GM19035 (cell line): ENCODE data around the gene YPEL3.

Experiments
- ATAC-seq: cut with Tn5 transposase; IDR thresholded peaks from one replicate; pipeline ENCODE4 v1.9.1; 2021; ENCODE audit not compliant: unreplicated experiment

The YPEL3 gene

DNA sequence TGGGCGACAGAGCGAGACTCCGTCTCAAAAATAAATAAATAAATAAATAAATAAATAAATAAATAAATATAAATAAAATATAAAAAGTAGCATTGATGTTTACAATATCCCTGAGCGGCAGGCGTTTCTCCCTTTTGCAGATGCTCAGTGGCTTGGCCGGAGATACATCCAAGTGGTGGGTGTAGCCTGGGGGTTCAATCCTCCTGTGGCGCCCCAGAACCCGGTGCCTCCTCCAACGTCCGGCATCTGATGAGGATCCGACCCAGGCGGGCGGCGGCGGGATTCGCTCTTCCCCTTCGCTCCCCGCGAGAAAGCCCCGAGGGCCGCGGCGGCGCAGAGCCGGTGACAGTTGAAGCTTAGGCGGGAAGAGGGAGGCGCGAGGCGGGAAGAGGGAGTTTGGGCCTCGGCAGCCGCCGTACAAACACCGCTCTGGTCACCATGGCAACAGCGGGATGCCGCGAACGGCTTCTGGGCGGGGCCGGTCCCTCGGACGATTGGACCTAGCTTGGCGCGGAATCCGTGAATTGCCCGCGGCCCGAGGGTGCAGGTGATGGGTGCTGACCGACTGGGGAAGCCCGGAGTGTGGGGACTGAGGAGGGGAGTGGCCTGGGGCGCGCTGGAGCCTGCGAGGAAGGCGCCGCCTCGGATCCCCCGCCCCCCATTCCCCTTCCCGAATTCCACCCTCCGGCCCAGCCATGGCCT is 43.2 kb downstream of the YPEL3 start:
- ATAC-seq: peak; percentile 76

DNA sequence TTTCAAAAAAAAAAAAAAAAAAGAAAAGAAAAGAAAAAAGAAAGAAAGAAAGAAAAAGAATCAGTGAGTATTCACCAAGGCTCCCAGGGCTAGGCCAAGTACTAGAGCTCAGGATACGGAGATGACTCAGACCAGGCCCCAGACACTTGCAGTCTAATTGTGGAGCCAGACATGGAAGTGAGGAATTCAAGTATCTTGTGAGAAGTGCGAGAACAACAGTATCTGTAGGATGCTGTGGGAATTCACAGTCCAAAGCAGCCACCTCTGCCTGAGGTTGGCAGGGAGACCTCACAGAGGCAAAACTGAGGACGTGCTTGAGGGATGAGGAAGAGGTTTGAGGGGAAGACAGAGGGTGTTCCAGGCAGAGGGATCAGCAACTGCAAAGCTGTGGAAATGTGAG is 44.5 kb downstream of the YPEL3 start:
- ATAC-seq: no peak

DNA sequence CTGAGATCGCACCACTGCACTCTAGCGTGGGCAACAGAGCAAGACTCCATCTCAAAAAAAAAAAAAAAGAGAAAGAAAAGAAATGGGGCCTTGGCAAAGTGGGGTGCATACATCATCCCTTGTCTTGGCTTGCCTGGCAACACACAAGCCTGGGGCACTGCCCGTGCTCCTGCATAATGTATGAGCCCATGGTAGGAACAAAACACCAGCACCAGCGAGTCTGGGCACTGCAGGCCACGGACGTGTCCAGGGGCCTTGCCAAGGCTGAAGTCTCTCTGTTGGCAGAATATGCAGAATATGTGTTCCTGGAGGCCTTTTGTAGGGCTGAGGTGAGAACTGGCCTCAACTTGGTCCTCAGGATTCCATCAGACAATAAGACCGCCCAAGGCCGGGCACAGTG is 46.1 kb downstream of the YPEL3 start:
- no peak for ATAC-seq

DNA sequence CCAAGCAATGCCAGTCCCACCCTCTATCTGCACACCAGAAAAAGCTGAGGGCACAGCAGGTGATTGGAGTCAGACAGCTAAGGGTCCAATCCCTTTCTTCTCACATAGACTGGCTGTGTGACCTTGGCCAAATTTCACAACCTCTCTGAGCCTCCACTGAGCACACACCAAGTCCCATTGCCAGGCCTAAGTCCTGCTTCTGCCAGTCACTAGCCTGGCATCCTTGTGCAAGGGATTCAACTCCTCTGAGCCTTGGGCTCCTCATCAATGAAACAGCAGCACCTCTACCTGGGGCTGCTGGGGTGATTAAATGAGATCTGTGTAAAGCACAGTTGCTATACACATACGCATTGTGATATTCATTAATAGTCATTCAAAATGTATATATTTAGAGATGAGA is 49.4 kb downstream of the YPEL3 start:
- ATAC-seq: no peak

DNA sequence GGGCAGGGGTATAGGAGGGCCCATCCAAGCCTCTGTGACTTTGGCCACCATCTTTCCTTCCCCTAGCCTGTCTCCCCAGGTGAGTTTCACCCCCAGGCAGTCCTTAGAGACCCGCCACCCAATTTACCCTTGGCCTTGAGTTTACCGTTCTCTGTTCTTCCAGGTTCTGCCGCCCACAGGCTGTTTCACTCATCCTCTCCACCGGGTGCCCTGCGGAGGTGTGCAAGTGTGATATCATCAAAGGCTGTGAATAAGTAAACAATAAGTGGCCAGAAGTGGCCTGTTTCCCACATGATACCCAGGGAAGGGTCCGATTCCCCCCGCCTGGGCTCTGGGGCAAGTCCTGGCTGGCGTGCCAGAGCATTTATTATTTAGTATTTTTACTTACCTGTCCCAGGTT is 49.8 kb downstream of the YPEL3 start:
- no peak for ATAC-seq
